ENCODE measurements around the gene PLD5.
"Not testable (repeated sequence)": the region's sequence is repeated elsewhere in the genome, so short reads cannot be mapped to it uniquely, and the experiment has no call there.

Gene PLD5

DNA sequence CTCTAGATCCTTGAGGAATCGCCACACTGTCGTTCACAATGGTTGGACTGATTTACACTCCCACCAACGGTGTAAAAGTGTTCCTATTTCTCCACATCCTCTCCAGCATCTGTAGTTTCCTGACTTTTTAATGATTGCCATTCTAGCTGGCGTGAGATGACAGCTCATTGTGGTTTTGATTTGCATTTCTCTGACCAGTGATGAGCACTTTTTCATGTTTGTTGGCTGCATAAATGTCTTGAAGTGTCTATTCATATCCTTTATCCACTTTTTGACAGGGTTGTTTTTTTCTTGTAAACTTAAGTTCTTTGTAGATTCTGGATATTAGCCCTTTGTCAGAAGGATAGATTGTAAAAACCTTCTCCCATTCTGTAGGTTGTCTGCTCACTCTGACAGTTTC, 465.9 kb downstream of the PLD5 start:
- DNase-seq (ENCODE audit: low read depth in 2 of 2), result not testable (repeated sequence)

DNA sequence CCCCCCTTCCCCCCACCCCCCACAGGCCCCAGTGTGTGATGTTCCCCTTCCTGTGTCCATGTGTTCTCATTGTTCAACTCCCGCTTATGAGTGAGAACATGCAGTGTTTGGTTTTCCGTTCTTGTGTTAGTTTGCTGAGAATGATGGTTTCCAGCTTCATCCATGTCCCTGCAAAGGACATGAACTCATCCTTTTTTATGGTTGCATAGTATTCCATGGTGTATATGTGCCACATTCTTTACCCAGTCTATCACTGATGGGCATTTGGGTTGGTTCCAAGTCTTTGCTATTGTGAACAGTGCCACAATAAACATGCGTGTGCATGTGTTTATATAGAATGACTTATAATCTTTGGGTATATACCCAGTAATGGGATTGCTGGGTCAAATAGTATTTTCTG, 466.3 kb downstream of the PLD5 start:
- not testable (repeated sequence) for DNase-seq (ENCODE audit: low read depth in 2 of 2)

DNA sequence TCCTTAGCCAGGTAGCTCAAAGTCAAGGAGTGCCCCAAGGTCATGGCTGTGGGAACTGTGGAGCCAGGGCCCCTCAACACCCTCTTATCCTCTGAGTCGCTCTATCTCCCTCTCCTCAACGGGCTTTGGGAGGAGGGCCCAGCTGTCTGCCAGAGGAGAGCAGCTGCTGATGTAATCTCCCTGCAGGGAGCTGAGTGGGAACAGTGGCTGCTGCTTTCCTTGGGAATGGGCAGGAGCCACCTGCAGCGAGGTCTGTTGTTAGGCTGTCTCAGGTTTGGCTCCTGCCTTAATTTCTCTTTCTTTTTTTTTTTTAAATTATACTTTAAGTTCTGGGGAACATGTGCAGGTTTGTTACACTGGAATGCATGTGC, 466.8 kb downstream of the PLD5 start:
- no peak for DNase-seq (ENCODE audit: low read depth in 2 of 2)

DNA sequence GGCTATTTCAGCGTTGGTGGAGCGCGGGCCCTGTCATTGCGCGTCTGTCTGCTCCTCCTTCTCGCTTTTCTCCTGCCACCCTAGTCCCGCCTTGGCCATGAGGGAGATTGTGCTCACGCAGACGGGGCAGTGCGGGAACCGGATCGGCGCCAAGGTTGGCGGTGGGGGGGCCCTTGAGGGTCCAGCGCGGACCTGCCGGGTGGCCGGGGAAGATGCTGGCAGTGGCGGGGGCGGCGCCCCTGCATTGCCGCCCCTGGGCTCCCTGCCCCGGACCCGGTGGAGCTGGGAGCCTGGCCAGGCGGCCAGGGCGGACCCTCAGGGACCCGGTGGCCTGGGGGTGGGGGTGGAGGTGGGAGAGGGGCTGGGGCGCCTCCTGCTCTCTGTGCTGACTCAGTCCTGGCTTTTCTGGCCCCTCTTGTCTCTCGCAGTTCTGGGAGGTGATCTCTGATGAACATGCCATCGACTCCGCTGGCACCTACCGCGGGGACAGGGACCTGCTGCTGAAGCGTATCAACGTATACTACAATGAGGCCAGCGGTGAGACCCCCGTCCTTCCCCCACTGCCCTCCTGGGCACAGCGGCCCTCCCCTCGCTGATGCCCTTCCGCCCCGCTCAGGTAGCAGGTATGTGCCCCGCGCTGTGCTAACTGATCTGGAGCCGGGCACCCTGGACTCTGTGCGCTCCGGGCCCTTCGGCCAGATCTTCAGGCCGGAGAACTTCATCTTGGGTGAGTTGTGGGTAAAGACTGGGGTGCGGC, 467.3 kb downstream of the PLD5 start:
- DNase-seq (ENCODE audit: low read depth in 2 of 2), result no peak

DNA sequence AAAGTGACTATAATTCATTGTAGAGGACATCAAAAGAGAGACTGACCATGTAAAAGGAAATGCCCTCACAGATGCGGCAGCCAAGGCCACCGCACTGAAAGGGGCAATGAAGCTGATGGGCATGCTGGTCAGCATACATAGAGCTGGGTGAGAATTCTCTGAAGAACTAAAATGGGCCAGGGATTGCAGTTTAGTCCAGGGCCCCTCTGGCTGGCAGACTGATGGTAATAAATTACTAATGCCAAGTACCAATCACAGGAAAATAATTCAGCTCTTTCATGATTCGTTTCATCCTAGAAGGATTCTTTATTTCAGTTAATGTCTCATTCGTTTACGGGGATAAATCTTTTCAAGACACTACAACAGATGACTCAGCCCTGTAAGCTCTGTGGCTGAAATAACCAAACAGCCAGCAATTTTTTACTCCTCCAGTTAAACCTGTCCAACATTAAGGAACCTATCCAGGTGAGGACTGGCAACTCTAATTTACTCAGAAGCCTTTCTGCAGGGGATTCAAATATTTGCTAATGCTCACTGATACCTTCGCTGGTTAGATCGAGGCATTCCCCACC, 468.7 kb downstream of the PLD5 start:
- no peak for DNase-seq (ENCODE audit: low read depth in 2 of 2)

DNA sequence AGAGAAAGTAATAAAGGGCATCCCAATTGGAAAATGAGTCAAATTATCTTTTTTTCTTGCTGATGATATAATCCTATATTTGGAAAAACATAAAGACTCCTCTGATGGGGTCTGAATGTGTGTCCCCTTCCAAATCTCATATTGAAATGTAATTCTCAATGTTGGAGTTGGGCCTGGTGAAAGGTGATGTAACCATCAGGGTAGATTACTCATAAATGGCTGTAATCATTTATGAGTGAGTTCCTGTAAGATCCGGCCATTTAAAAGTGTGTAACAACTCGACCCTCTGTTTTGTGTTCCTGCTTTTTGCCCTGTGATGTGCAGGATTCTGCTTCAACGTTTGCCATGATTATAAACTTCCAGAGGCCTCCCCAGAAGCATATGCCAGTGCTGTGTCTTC, 481.3 kb downstream of the PLD5 start:
- DNase-seq (ENCODE audit: low read depth in 2 of 2), result no peak

DNA sequence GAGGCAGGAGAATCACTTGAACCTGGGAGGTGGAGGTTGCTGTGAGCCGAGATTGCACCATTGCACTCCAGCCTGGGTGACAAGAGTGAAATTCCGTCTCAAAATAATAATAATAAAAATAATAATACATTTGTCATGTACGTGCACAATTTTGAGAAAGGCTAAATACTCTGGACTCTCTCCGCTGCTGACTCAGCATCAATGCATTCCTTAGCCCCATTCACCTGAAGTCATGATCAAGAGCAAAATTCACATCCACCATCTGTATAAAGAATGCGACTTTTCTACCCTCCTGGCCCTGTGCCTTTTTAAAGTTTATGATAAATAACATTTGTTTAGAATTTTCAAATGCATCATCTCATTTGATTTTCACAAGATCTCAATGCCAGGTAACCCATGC, 490.1 kb downstream of the PLD5 start:
- DNase-seq (ENCODE audit: low read depth in 2 of 2), result no peak

DNA sequence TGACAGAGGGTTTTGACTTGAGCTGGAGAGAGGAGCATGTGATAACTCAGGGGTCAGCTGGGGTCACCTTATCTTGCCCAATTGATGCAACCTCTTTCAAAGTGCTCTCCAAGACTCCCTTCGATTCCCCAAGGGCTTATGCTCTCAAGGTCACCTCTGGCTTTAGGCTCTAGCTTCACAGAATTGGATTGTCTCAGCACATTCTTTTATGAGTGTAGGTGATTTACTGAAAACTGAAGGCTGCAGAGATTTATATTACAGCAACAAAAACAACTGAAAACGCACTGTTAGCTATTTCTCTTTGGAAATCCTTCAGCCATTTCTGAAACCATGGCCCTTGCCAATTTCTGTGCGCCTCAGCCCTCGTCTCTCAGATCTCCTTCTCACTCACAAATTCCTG, 491.1 kb downstream of the PLD5 start:
- no peak for DNase-seq (ENCODE audit: low read depth in 2 of 2)
